Peyer's patch (tissue), 4 donors: ENCODE measurements around the gene SIL1. TPM values are rescaled to one million over a fixed set of nuclear protein-coding genes. Genes with fewer than 3 reads are reported as not detected.

Experiments used
- DNase-seq, 3 donors: peaks; one replicate each; pipeline ENCODE4 v3.0.0-alpha.2; 2017 to 2019
- H3K27ac ChIP-seq, 4 donors: fragments of 200-600 bp; sonication (generic); one replicate each; pipeline ENCODE4 v1.5.1; 2016 to 2019
- H3K27me3 ChIP-seq, 2 donors: fragments of 200-600 bp; sonication (generic); one replicate each; pipeline ENCODE4 v1.5.1; 2019
- H3K36me3 ChIP-seq, 3 donors: fragments of 200-600 bp; sonication (generic); one replicate each; pipeline ENCODE4 v1.5.1; 2016 to 2019
- H3K4me1 ChIP-seq, 4 donors: fragments of 200-600 bp; sonication (generic); one replicate each; pipeline ENCODE4 v1.5.1; 2016 to 2019
- H3K4me3 ChIP-seq, 4 donors: fragments of 200-600 bp; sonication (generic); 1 replicate in 3 of 4; 2 replicates in 1 of 4; pipeline ENCODE4 v1.5.1; 2016 to 2019; ENCODE audit warnings: mild to moderate bottlenecking in 1 of 4
- H3K9me3 ChIP-seq, 4 donors: fragments of 200-600 bp; sonication (generic); one replicate each; pipeline ENCODE4 v1.5.1; 2016 to 2019; ENCODE audit warnings: mild to moderate bottlenecking in 1 of 4
- POLR2A ChIP-seq, 2 donors: fragments of 450-650 bp; IDR thresholded peaks; one replicate each; pipeline ENCODE4 v1.5.1; 2017; ENCODE audit warnings: antibody characterized with exemption in 2 of 2, mild to moderate bottlenecking in 2 of 2, moderate library complexity in 2 of 2
- total RNA-seq, 4 donors: library from RNA; depleted of rRNA; stranded (reverse); fragments of >200 nt; gene quantifications; one replicate each; pipeline ENCODE4 v1.1.0, GENCODE V29; 2016
- TF ChIP-seq, protein P1 (sequence below), 6 experiments: fragments of 450-650 bp in 4 of 6; fragments of 200-600 bp in 2 of 6; sonication (generic) in 1 of 6; IDR thresholded peaks; one replicate each; pipeline ENCODE4 v1.5.1; 2017 to 2019; ENCODE audit warnings: antibody characterized with exemption in 6 of 6, mild to moderate bottlenecking in 3 of 6, moderate library complexity in 1 of 6

The SIL1 gene
- total RNA-seq, 4 donors from 2014 or later: 23.6 to 84.2 (median 39.2) TPM

- Histone ChIP-seq H3K27me3 (no peaks in the 10 kb centered on the region), H3K9me3 (no peaks in the 10 kb centered on the region), H3K36me3 (peaks cover 0 to 78% (median 0%) of the 10 kb centered on the region in 3 donors), H3K27ac (no peak overlapping the region), H3K4me1 (peaks cover 0 to 19% (median 0%) of the 10 kb centered on the region in 4 donors), H3K4me3 (no peak overlapping the region)
- peak in 2 of 3 donors; percentile 70 to 86 for DNase-seq
- TF ChIP-seq, protein P1, sequence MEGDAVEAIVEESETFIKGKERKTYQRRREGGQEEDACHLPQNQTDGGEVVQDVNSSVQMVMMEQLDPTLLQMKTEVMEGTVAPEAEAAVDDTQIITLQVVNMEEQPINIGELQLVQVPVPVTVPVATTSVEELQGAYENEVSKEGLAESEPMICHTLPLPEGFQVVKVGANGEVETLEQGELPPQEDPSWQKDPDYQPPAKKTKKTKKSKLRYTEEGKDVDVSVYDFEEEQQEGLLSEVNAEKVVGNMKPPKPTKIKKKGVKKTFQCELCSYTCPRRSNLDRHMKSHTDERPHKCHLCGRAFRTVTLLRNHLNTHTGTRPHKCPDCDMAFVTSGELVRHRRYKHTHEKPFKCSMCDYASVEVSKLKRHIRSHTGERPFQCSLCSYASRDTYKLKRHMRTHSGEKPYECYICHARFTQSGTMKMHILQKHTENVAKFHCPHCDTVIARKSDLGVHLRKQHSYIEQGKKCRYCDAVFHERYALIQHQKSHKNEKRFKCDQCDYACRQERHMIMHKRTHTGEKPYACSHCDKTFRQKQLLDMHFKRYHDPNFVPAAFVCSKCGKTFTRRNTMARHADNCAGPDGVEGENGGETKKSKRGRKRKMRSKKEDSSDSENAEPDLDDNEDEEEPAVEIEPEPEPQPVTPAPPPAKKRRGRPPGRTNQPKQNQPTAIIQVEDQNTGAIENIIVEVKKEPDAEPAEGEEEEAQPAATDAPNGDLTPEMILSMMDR (IDR thresholded peaks at IDR 0.05): no peak
- no peak for TF ChIP-seq POLR2A (IDR thresholded peaks at IDR 0.05)
Observed at GRCh38 chr5:138927979-138928378, 270.2 kb downstream of the SIL1 start.

GRCh38 chr5:138927544-138927943 is 270.6 kb downstream of the SIL1 start:
- Histone ChIP-seq H3K4me3 (no peak overlapping the region), H3K36me3 (peaks cover 0 to 78% (median 0%) of the 10 kb centered on the region in 3 donors), H3K9me3 (no peaks in the 10 kb centered on the region), H3K27me3 (no peaks in the 10 kb centered on the region), H3K4me1 (peaks cover 0 to 19% (median 0%) of the 10 kb centered on the region in 4 donors), H3K27ac (no peak overlapping the region)
- no peak for DNase-seq
- TF ChIP-seq POLR2A (IDR thresholded peaks at IDR 0.05): no peak
- TF ChIP-seq, protein P1 (IDR thresholded peaks at IDR 0.05): no peak

DNA sequence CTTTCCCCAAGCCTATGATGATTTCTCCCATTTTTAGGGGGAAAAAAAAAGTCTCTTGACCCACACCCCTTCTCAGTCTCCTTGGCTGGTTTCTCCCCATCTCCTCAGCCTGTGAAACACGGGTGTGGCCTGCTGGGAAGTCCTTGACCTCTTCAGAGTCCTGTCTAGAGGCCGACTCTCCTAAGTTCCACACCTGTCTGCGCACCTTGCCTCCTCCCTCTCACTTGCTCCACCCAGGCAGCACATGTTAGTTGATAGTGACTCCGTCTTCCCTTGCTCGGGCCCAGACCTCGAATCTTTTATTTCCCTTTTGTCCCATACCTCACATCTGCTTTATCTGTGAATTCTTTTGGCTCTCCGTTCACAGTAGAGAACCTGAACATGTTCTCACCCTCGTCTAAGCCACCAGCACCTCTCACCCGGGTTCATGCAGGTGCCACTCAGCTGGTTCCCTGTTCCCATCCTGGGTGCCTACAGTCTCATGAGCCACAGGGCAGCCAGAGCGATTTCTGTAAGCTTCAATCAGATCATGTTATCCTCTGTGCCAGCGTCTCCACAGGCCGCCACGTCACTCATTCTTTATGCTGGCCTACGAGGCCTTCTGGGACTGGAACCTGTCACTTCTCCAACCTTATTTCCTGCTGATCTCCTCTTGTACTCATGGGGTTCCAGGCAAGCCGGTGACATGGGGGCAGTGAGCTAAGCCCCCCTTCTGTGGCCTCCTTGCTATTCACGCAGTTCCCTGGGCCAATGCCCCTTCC is 271.3 kb downstream of the SIL1 start:
- DNase-seq: no peak
- Histone ChIP-seq H3K4me1 (peaks cover 0 to 19% (median 0%) of the 10 kb centered on the region in 4 donors), H3K9me3 (no peaks in the 10 kb centered on the region), H3K36me3 (peaks cover 0 to 71% (median 0%) of the 10 kb centered on the region in 3 donors), H3K4me3 (no peak overlapping the region), H3K27me3 (no peaks in the 10 kb centered on the region), H3K27ac (no peak overlapping the region)
- TF ChIP-seq, protein P1 (IDR thresholded peaks at IDR 0.05): no peak
- TF ChIP-seq POLR2A (IDR thresholded peaks at IDR 0.05): no peak

DNA sequence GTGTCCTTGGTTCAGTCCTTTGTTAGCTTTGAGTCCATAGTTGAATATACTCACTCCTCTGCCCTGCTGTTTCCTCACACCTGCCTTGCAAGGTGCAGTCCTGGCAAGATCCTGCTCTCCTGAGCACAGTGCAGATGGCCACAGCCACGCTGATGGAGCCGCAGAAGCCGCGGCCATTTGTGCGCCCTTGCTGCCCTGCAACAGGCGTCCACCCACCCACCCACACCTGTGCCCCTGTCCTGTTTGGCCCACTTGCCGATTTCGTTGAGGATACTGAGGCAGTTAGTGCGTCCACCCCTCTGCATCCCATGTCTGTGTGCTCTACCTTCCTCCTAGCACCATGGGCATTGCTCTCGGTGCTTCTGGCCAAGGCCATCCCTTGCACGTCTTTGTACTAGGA is 271.9 kb downstream of the SIL1 start:
- DNase-seq: no peak
- H3K36me3 ChIP-seq: peaks cover 0 to 65% (median 0%) of the 10 kb centered on the region in 3 donors
- H3K9me3 ChIP-seq: no peaks in the 10 kb centered on the region
- peaks cover 0 to 19% (median 0%) of the 10 kb centered on the region in 4 donors for H3K4me1 ChIP-seq
- no peak overlapping the region for H3K4me3 ChIP-seq
- TF ChIP-seq POLR2A (IDR thresholded peaks at IDR 0.05): no peak
- TF ChIP-seq, protein P1 (IDR thresholded peaks at IDR 0.05): no peak
- H3K27ac ChIP-seq: no peak overlapping the region
- H3K27me3 ChIP-seq: no peaks in the 10 kb centered on the region

DNA sequence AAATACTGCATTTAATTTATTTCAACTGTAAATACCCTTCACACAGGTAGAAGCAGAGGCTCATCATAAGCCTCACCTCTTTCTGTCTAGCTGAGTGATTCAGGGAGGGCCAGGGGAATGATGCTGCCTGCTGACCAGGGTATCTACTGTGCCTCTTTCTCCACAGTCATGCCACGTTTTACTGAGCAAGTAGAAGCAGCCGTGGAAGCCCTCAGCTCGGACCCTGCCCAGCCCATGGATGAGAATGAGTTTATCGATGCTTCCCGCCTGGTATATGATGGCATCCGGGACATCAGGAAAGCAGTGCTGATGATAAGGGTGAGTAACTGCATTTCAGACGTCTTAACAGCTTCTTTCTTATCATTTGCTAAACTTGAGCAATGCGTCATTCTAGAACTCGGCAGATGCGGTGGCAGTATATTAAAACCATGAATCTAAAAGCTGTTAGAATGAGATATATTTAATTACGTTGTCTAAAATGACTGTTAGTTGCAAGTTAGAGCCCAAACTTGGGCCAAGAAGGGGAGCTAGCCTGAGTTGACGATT is 273.0 kb downstream of the SIL1 start:
- H3K27ac ChIP-seq: no peak overlapping the region
- TF ChIP-seq, protein P1 (IDR thresholded peaks at IDR 0.05): no peak
- no peak for TF ChIP-seq POLR2A (IDR thresholded peaks at IDR 0.05)
- H3K4me1 ChIP-seq: peaks cover 0 to 19% (median 0%) of the 10 kb centered on the region in 4 donors
- DNase-seq: no peak
- H3K4me3 ChIP-seq: no peak overlapping the region
- H3K27me3 ChIP-seq: no peaks in the 10 kb centered on the region
- H3K9me3 ChIP-seq: no peaks in the 10 kb centered on the region
- H3K36me3 ChIP-seq: peaks cover 0 to 58% (median 0%) of the 10 kb centered on the region in 3 donors
